ENCODE measurements around the gene S100G.

The S100G gene

DNA sequence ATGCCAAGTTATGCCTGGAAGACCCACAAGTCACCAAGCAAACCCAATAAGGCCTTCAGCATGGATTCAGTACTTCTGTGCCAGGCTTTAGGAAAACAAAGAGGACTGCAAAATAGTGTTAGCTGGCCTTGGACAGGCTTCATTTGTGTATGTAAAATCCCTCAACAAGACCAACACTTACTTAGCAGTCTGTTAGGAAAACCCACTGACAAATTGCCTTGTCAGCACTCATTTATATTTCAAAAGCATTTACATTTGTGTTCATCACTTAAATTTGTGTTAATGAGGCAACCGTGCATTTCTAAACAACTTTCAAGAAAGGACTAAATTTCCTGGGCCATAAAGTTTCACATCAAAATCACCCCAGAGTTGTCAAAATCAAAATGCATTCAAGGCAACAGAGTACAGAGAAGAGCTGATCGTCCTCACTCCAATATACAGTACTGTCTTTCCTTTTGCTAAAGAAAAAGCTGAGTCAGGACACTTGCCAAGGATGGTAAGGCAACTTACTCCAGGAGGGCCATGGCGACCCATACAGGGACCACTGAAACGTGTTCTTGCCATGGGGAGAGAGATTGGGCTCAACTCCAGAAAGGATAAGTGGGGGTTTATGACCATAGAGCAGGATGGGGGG is 1.6 kb downstream of the S100G start:
- DNase-seq, result no peak

DNA sequence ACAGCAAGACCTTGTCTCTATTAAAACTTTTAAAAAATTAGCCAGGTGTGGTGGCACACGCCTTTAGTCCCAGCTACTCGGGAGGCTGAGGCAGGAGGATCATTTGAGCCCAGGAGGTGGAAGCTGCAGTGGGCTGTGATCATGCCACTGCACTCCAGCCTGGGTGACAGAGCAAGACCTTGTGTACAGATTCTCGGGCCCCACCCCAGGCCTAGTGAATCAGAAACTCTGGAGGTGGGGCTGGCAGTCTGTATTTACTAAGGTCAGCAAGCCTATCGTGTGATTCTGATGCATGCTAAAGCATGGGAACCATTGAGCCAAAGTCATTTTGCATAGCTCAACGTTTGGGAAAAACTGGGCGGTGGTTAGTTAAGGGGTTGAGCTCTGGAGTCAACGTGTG is 3.5 kb downstream of the S100G start:
- DNase-seq, result no peak

DNA sequence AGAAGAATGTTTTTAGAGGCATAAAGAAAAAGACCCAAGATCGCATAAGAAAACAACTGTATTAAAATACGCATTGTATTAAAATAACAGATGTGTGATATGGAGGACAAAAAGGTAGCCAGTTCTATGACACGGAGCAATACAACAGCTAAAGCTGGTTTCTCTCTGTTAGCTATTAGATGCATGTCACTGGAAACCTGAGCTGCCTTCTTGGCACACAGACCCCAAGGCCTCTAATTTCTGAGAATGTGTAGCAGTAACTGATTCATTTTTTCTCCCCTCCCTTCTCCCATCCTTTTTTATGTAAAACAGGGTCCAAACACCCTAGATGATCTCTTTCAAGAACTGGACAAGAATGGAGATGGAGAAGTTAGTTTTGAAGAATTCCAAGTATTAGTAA is 4.1 kb downstream of the S100G start:
- no peak for DNase-seq

DNA sequence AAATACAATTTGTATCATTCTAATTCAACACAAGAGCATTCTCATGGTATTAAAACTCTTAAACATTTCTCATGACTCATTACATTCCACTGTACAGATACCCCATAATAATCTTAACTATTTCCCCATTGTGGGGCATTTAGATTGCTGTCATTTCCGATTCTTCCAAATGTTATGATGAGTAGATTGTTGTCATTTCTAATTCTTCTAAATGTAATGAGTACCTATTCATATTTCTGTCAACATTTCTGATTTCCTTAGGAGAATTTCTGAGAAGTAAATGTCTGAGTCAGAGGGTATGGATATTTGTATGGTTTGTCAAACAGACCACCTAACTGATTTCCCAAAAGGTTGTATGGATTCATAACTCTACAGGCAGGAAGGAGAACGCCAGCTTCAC is 8.3 kb downstream of the S100G start:
- DNase-seq, result no peak

DNA sequence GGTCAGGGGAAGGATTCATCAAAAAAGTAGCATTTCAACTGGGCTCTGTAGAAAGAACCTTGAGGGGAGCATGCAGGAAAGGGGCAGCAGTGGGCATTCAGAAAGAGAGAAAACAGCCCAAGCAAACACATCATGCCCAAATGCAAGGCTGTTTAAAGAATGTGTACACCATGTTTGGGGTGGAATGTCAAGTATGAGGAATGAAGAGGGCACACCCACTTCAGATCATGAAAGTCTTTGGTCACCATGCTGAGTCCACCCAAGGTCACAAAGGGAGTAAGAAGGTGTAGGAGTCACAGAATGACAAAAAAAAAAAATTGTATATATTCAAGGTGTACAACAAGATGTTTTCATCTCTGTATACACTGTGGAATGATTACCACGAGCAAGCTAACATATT is 9.4 kb downstream of the S100G start:
- no peak for DNase-seq

DNA sequence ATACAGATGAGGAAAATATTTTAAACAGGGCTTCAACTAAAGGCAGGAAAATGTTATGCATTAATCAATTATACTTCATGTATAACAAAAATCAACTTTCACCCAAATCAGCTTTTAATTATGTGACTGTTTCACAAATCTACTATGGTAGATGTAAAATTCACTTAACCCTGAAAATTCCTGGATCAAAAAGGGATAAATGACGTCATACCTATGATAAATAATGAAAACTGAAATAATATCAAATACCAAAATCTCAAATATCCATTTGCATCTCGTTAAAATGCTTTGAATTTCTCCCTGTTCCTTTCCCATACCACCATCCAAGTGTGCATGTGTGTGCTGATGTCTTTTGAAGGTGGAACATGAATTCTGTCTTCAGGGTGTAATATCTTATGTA is 11.5 kb downstream of the S100G start:
- DNase-seq, result no peak

DNA sequence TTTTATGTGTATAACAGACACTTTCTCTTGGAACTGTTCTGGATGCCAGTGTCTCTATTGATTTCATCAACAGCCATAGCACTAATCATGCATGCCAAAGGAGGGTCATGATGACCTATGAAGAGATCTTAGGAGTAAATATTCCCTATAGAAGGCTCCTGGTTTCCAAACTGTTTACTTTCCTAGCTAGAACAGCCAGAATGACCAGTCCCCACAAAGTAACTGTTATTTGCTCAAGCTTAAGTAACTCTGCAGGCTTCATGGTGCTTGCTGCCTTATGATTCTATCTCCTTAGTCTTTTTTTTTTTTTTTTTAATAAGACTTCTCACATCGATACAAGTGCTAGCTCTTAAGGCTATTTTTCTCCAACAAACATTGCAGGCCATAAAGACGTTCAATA is 12.4 kb downstream of the S100G start:
- no peak for DNase-seq

DNA sequence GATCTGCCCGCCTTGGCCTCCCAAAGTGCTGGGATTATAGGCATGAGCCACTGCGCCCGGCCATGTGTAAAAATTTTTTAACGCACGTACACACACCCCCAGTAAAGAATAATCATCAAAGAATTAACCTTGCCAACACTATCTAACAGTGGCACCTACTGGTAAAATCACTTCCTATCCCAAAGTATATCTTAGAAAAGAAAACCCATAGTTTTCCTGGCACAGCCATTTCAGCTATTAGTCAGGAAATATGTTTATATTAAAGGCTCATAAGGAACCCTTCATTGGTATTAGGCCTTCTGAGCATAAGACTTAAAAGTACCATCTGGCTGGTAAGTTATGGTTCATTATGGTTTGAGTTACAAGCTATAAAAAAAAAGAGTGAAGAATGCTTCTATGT is 14.1 kb downstream of the S100G start:
- no peak for DNase-seq

DNA sequence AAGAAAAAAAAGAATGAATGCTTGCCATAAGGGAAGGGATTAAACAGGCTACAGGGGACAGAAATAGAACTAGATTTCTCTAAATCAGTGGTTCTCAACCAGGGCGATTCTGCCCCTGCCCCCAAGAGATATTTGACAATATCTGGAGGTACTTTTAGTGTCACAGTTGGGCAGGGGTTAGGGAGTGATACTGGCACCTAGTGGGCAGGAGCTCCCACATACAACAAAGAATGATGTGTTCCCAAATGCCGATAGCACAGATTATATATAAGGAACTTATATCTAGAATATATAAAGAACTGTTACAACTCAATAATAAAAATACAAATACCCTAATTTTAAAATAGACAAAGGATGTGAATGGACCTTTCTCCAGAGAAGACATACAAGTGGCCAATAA is 14.7 kb downstream of the S100G start:
- DNase-seq, result no peak

DNA sequence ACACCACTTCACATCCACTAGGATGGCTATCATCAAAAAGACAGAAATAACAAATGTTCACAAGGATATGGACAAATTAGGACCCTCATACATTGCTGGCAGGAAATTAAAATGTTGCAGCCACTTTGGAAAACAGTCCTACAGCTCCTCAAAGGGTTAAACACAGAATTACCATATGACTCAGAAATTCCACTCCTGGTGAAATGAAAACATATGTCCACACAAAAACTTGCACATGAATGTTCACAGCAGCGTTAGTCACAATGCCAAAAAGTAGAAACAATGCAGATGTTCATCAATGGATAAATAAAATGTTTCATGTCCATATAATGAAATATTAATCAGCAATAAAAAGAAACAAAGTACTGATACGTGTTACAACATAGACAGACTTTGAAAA is 15.1 kb downstream of the S100G start:
- DNase-seq, result no peak

DNA sequence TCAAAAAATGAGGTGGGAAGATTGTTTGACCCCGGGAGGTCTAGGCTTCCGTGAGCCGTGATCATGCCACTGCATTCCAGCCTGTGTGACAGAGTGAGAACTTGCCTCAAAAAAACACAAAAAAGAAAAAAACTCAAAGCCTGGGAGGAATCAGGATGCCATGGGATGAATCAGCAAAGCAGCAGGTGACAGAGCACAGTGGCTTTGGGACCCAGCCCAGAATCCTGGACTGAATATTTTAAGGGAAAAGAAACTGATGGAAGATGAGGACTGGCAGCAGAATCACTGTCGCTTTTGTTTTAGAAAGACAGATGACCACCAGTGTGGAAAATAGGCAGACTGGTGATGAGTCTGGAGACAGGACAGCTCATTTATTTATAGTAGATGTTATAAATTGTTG is 16.6 kb downstream of the S100G start:
- no peak for DNase-seq

DNA sequence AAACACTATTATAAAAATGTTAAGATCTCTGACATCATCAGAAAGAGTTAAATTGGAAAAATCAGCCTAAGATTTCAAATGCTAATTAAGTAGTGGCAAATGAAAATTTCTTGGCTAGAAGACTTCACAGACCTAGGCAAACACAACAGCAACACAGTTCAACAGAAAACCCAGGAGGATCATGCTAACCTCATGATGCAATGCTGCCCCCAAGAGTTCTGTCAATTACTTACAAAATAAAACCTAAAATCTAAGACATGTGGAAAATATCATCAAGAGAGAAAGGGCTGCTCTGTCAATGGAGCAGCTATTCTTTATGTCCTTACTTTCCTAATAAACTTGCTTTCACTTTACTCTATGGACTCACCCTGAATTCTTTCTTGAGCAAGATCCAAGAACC is 21.0 kb downstream of the S100G start:
- DNase-seq, result peak; percentile 5 to 10

DNA sequence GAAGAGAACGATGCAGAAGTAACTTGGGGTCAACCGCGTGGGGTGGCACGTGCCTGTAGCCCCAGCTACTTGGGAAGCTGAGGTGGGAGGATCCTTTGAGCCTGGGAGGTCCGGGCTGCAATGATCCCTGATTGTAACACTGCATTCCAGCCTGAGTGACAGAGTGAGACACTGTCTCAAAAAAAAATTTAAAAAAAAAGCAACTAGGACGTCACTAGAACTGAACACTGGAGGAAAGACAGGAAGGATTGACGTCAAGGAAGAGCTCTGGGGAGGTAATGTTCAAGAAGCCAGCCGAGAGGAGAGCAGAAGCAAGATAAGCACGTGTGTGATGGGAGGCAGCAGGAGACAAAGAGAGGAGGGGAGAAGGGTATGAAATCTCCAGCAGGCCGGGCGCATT is 28.7 kb downstream of the S100G start:
- DNase-seq, result no peak

DNA sequence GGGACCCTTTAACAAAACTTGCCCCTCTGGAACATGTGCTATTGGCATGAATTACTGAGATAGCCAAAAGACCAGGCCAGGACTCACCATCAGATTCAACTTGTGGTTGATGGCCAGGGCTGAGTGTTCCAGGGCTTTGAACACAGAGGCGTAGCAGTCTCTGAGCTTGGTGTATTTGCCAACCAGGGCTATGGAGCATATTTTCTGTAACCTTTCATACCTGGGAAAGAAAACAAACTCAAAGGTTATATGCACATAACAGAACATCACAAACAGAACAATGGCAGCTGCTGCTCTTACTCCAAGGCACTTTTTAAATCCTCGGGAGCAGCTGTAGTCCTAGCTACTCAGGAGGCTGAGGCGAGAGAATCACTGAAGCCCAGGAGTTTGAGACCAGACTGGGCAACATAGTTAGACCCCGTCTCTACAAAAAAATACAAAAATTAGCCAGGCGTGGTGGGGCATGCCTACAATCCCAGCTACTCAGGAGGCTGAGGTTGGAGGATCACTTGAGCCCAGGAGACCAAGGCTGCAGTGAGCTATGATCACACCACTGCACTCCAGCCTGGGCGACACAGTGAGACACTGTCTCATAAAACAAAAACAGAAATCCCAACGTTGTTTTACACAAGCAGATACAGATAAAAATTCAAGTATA is 33.2 kb downstream of the S100G start:
- DNase-seq, result no peak

DNA sequence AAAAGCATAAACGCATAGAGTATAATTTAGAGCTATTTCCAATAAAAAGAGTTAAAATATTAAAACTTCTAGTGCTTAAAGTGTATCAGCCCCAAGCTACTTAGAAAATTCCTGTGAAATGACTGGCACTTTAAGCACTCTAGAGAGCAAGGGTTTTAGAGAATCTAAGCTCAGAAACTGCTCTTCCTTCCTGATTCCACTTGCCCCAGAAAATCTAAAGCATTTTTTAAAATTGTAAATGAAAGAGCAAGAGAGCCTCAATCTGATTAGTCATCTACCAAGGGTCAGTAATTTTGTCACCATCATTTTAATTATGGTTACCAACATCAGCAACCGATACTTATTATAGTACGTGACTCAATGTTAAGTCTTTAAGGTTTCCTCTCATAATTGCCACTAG is 37.6 kb downstream of the S100G start:
- DNase-seq, result no peak

DNA sequence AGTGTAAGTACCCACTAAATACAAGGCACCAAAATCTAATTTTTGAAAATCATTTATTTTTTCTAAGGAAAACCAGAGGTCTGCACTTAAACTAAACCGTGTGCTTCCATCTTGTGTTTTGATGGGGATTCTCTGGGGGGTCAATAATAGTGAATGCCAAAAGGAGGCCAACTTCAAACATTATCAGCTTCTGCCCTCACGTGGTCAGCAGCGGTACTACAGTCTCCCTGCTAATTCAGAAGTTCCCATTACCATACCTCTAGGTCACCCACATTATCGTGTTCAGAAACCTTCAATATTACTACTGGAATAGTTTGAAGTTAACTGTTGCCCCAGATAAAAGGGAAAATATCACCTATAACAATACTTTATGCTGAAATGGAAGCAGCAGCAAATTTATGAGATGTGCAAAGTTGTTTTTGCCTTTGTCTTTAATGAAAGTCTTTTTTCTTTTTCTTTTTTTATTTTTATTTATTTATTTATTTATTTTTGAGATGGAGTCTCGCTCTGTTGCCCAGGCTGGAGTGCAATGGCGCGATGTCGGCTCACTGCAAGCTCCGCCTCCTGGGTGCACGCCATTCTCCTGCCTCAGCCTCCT is 45.2 kb downstream of the S100G start:
- peak; percentile 48 to 55 for DNase-seq

DNA sequence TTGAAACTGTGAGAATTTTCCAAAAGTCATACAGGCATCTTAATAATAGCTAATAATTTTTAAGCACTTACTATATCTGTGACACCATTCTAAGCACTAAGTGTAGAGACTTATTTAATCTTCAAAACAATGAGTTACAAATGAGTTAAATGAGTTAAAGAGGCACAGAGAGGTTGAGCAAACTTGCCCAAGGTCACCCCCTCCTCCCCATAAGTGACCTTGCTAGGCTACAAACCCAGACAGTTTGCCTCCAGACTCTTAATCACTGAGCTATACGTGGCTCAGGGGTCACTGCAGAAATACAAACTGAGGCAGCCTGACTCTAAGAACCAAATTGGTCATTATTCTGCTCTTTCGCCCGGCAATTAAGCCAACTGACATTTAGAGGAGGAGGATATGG is 47.0 kb downstream of the S100G start:
- no peak for DNase-seq

DNA sequence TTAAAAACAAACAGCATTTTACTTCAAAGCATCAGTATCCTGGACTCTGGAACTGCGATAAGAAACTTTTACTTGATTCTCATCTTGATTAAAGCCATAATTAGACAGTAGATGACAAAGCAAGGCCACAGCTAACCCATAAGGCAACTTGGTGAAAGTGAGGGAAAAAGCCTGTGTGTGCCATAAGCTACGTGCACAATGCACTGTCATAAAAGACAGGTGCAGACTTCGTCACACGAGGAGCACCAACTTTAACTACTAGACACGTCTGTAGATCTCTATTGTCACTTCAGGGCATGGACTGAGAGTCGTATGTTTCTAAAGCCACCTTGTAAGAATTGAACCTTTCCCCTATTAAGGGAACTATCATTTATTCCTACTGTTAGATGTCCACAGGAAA is 49.4 kb downstream of the S100G start:
- DNase-seq, result no peak

DNA sequence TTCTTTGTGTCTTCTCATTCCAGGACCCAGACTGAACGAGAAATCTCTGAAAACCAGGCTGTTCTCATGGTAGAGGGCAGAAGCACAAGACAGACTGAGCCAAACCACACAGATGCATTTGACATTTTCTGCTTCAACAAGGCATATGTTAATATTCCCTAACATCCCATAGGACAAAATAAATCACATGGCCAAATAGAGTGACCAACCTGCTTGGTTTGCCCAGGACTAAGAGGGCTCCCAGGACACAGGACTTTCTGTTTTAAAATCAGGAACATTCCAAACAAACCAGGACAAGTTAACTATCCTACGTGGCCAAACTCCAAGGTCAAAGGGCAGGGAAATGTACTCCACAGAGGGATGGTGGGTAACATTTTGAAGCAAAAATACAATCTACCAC is 50.8 kb downstream of the S100G start:
- DNase-seq, result no peak

DNA sequence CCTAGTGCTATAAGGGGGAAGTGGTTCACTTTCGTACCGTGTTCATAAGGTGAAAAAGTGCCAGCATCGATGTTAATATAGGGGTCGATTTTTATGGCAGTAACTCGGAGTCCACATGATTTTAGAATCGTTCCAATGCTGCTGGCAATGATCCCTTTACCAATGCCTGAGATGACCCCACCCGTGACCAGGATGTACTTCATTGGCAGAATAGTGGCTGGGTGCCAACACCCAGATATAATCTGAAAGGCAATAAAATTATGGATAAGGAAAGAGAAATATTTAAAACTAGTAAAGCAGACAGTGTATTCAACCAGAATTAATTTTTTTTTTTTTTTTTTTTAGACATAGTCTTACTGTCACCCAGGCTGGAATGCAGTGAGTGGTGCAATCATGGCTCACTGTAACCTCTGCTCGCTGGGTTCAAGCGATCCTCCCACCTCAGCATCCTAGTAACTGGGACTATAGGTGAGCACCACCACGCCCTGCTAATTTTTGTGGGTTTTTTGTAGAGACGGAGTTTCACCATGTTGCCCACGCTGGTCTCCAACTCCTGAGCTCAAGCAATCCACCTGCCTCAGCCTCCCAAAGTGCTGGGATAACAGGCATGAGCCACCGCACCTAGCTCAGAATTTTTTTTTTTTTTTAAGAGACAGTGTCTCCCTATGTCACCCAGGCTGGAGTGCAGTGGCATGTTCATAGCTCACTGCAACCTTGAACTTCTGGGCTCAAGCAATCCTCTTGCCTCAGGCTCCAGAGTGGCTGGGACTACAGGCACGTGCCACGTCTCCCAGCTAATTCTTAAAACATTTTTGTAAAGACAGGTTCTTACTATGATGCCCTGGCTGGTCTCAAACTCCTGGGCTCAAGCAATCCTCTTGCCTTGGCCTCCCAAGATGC is 53.0 kb downstream of the S100G start:
- DNase-seq, result no peak

All from activated CD4-positive, alpha-beta T cell treated with anti-CD3 and anti-CD28 coated beads, Interleukin-2, amount 50 U/mL, for 4 hours (primary cell).